ENCODE results near the gene DNAJB12. TPM values are rescaled to one million over a fixed set of nuclear protein-coding genes. Genes with fewer than 3 reads are reported as not detected.

DNAJB12 gene
- total RNA-seq, 1 experiment from 2014 or later: 25.8 TPM

GRCh38 chr10:72390764-72391163 lies 36.0 kb upstream of the DNAJB12 start:
- DNase-seq (ENCODE audit: low read depth, low spot score): no peak
- Histone ChIP-seq H3K36me3 (ENCODE audit: control insufficient read depth in 1 of 2, insufficient read depth in 2 of 2, low read length in 2 of 2) (no peaks in the 10 kb centered on the region), H3K9me3 (ENCODE audit: control insufficient read depth in 1 of 2, insufficient read depth in 1 of 2, low read depth in 1 of 2, low read length in 2 of 2) (no peaks in the 10 kb centered on the region), H3K27ac (ENCODE audit: low read depth, low read length) (no peak overlapping the region), H3K4me1 (ENCODE audit: control insufficient read depth in 1 of 2, insufficient read depth in 2 of 2, low read length in 2 of 2) (no peaks in the 10 kb centered on the region), H3K4me3 (replicated peaks in 1 of 2; ENCODE audit: low read depth in 1 of 2, low read length in 2 of 2) (no peak overlapping the region), H4K20me1 (ENCODE audit: insufficient read depth) (no peaks in the 10 kb centered on the region), H3K27me3 (ENCODE audit: insufficient read depth, low read length) (no peaks in the 10 kb centered on the region), H3K9me2 (ENCODE audit: insufficient read depth) (no peaks in the 10 kb centered on the region), H3K79me2 (ENCODE audit: insufficient read depth, low read length) (no peaks in the 10 kb centered on the region), H3K4me2 (ENCODE audit: low read length) (no peak overlapping the region), H2AFZ (ENCODE audit: low read depth, low read length, poor library complexity, severe bottlenecking) (no peak overlapping the region), H3K9ac (ENCODE audit: low read length) (no peak overlapping the region)
- ATAC-seq: no peak
- TF ChIP-seq CEBPB (IDR thresholded peaks at IDR 0.05; ENCODE audit: low read depth) (no peak), MAX (IDR thresholded peaks at IDR 0.05) (no peak), RAD21 (IDR thresholded peaks at IDR 0.05; ENCODE audit: low read depth) (no peak), ELF1 (IDR thresholded peaks at IDR 0.05; ENCODE audit: borderline replicate concordance, low read depth) (no peak), CTCF (IDR thresholded peaks at IDR 0.05 in 2 of 3, conservative IDR thresholded peaks at IDR 0.05 in 1 of 3; ENCODE audit: borderline replicate concordance in 1 of 3, insufficient read depth in 1 of 3, low read depth in 2 of 3, low read length in 2 of 3) (no peak), YY1 (IDR thresholded peaks at IDR 0.05; ENCODE audit: extremely low read depth, insufficient replicate concordance, low read depth, low read length) (no peak), SRF (IDR thresholded peaks at IDR 0.05; ENCODE audit: low read depth) (no peak)
- intact Hi-C loops (cut with micrococcal nuclease): no loop called here
- RAD21 ChIA-PET (ENCODE audit: low non-redundant PET in 1 of 2, low total read pairs in 2 of 2, uncharacterized antibody in 2 of 2, unreplicated experiment in 2 of 2): no interaction called here
- CTCF ChIA-PET: no interaction called here
- BruUV-seq (replicated peaks): no TSS peak
- POLR2A ChIA-PET: no interaction called here

- TF ChIP-seq MAX (IDR thresholded peaks at IDR 0.05) (no peak), TCF7L2 (IDR thresholded peaks at IDR 0.05; ENCODE audit: borderline replicate concordance, extremely low read depth, insufficient read depth, insufficient read length) (no peak), EGR1 (IDR thresholded peaks at IDR 0.05; ENCODE audit: low read depth) (no peak), EZH2phosphoT487 (IDR thresholded peaks at IDR 0.05; ENCODE audit: borderline replicate concordance) (no peak), POLR2AphosphoS5 (IDR thresholded peaks at IDR 0.05; ENCODE audit: low read depth, low read length) (no peak), JUND (IDR thresholded peaks at IDR 0.05) (no peak), SIN3A (IDR thresholded peaks at IDR 0.05; ENCODE audit: low read depth) (no peak), RAD21 (IDR thresholded peaks at IDR 0.05; ENCODE audit: low read depth) (no peak), CBX3 (IDR thresholded peaks at IDR 0.05; ENCODE audit: low read depth) (no peak), ZFX (IDR thresholded peaks at IDR 0.05) (no peak), ZBTB33 (IDR thresholded peaks at IDR 0.05; ENCODE audit: extremely low read depth, insufficient replicate concordance, low read length) (no peak), EZH2 (IDR thresholded peaks at IDR 0.05) (no peak), SP1 (IDR thresholded peaks at IDR 0.05; ENCODE audit: low read depth) (no peak)
- Histone ChIP-seq H3K4me2 (ENCODE audit: low read length) (no peak overlapping the region), H3K9me3 (ENCODE audit: control insufficient read depth in 1 of 2, insufficient read depth in 1 of 2, low read depth in 1 of 2, low read length in 2 of 2) (no peaks in the 10 kb centered on the region), H2AFZ (ENCODE audit: low read depth, low read length, poor library complexity, severe bottlenecking) (no peak overlapping the region), H3K4me3 (replicated peaks in 1 of 2; ENCODE audit: low read depth in 1 of 2, low read length in 2 of 2) (no peak overlapping the region), H3K27ac (ENCODE audit: low read depth, low read length) (no peak overlapping the region), H3K9ac (ENCODE audit: low read length) (no peak overlapping the region), H3K4me1 (ENCODE audit: control insufficient read depth in 1 of 2, insufficient read depth in 2 of 2, low read length in 2 of 2) (0 out of 4 replicates have a peak, but pooled peaks cover 0 to 3% of the 10 kb centered on the region in 2 experiments), H3K9me2 (ENCODE audit: insufficient read depth) (no peaks in the 10 kb centered on the region), H3K79me2 (ENCODE audit: insufficient read depth, low read length) (no peaks in the 10 kb centered on the region), H3K27me3 (ENCODE audit: insufficient read depth, low read length) (no peaks in the 10 kb centered on the region), H4K20me1 (ENCODE audit: insufficient read depth) (no peaks in the 10 kb centered on the region), H3K36me3 (ENCODE audit: control insufficient read depth in 1 of 2, insufficient read depth in 2 of 2, low read length in 2 of 2) (no peaks in the 10 kb centered on the region)
- ChIA-PET POLR2A (no interaction called here), RAD21 (ENCODE audit: low non-redundant PET in 1 of 2, low total read pairs in 2 of 2, uncharacterized antibody in 2 of 2, unreplicated experiment in 2 of 2) (no interaction called here), CTCF (no interaction called here)
- ATAC-seq: no peak
- BruUV-seq (replicated peaks): no TSS peak
- intact Hi-C loops (cut with micrococcal nuclease): no loop called here
- DNase-seq (ENCODE audit: low read depth, low spot score): no peak
These were observed 35.0 kb upstream of the DNAJB12 start for GRCh38 chr10:72389716-72390115.

All from HCT116 (cell line).